ENCODE measurements around the gene PTPN4. TPM values are rescaled to one million over a fixed set of nuclear protein-coding genes. Genes with fewer than 3 reads are reported as not detected.

The PTPN4 gene
- polyA plus RNA-seq (2011; rRNA removed), result 11.8 and 21.2 TPM in 2 replicates
- polyA minus RNA-seq (2011; rRNA and poly(A)+ RNA removed), result 26.3 and 28.9 TPM in 2 replicates

GRCh38 chr2:119759451-119760236 is at the start of gene PTPN4:
Gene PTPN4, plus strand, starts transcription at chr2:119759922. Its CDS starts 49,932 bp downstream, at chr2:119809854.
- peak; percentile 95 for DNase-seq (ENCODE audit: low read depth)
- no peaks in the 10 kb centered on the region for H3K36me3 ChIP-seq (ENCODE audit: control insufficient read depth, insufficient read depth, low read length)
- ChIA-PET CTCF (interaction anchor here (1.0 to 1.6 kb wide), 4 partner anchors 12 to 64 kb away, joined by 3 to 8 read pairs (median 4); no protein-coding TSS in a partner anchor), POLR2A (interaction anchor here (0.7 kb wide), 1 partner anchor 41 kb away, joined by 3 read pairs; no protein-coding TSS in a partner anchor)
- no peak; the same call in 1 of the 2 replicates for TF ChIP-seq CTCF (IDR thresholded peaks at IDR 0.05; ENCODE audit: insufficient read depth, low read depth, low read length)
- no peaks in the 10 kb centered on the region for H3K27me3 ChIP-seq (ENCODE audit: control insufficient read depth, insufficient read depth, low read length)
- peak within 1 kb of the TSS; percentile 65 for H3K4me3 ChIP-seq (ENCODE audit: low read depth, low read length)

GRCh38 chr2:119710281-119710680 is 49.4 kb upstream of the PTPN4 start:
- Histone ChIP-seq H3K27me3 (ENCODE audit: control insufficient read depth, insufficient read depth, low read length) (peaks cover 2% of the 10 kb centered on the region; the same call in 1 of the 2 replicates), H3K4me3 (ENCODE audit: low read depth, low read length) (no peak overlapping the region), H3K36me3 (ENCODE audit: control insufficient read depth, insufficient read depth, low read length) (no peaks in the 10 kb centered on the region)
- ChIA-PET POLR2A (no interaction called here), CTCF (no interaction called here)
- DNase-seq (ENCODE audit: low read depth), result no peak
- no peak for TF ChIP-seq CTCF (IDR thresholded peaks at IDR 0.05; ENCODE audit: insufficient read depth, low read depth, low read length)

- no peak for TF ChIP-seq CTCF (IDR thresholded peaks at IDR 0.05; ENCODE audit: insufficient read depth, low read depth, low read length)
- no peak overlapping the region for H3K4me3 ChIP-seq (ENCODE audit: low read depth, low read length)
- ChIA-PET CTCF (interaction anchor here (5.7 kb wide), 1 partner anchor 8 kb away, joined by 40 read pairs; no protein-coding TSS in a partner anchor), POLR2A (no interaction called here)
- no peak for DNase-seq (ENCODE audit: low read depth)
- H3K36me3 ChIP-seq (ENCODE audit: control insufficient read depth, insufficient read depth, low read length), result no peaks in the 10 kb centered on the region
- H3K27me3 ChIP-seq (ENCODE audit: control insufficient read depth, insufficient read depth, low read length), result peaks cover 2% of the 10 kb centered on the region; the same call in 1 of the 2 replicates
Measured at GRCh38 chr2:119711352-119711751, 48.4 kb upstream of the PTPN4 start.

- no peak overlapping the region for H3K4me3 ChIP-seq (ENCODE audit: low read depth, low read length)
- H3K36me3 ChIP-seq (ENCODE audit: control insufficient read depth, insufficient read depth, low read length), result no peaks in the 10 kb centered on the region
- no peak for TF ChIP-seq CTCF (IDR thresholded peaks at IDR 0.05; ENCODE audit: insufficient read depth, low read depth, low read length)
- DNase-seq (ENCODE audit: low read depth), result no peak
- peaks cover 2% of the 10 kb centered on the region; the same call in 1 of the 2 replicates for H3K27me3 ChIP-seq (ENCODE audit: control insufficient read depth, insufficient read depth, low read length)
- ChIA-PET POLR2A (no interaction called here), CTCF (interaction anchor here (5.7 kb wide), 1 partner anchor 9 kb away, joined by 40 read pairs; no protein-coding TSS in a partner anchor)
Measured at GRCh38 chr2:119712571-119712970, 47.2 kb upstream of the PTPN4 start.

- Histone ChIP-seq H3K36me3 (ENCODE audit: control insufficient read depth, insufficient read depth, low read length) (no peaks in the 10 kb centered on the region), H3K27me3 (ENCODE audit: control insufficient read depth, insufficient read depth, low read length) (peaks cover 2% of the 10 kb centered on the region; the same call in 1 of the 2 replicates), H3K4me3 (ENCODE audit: low read depth, low read length) (no peak overlapping the region)
- DNase-seq (ENCODE audit: low read depth), result no peak
- no peak for TF ChIP-seq CTCF (IDR thresholded peaks at IDR 0.05; ENCODE audit: insufficient read depth, low read depth, low read length)
- ChIA-PET POLR2A (interaction anchor here (0.6 kb wide), 1 partner anchor 14 kb away, joined by 5 read pairs; no protein-coding TSS in a partner anchor), CTCF (interaction anchor here (0.5 to 5.7 kb wide), 3 partner anchors 11 to 245 kb away, joined by 3 to 40 read pairs (median 4); no protein-coding TSS in a partner anchor)
Measured at GRCh38 chr2:119713819-119714490, 45.8 kb upstream of the PTPN4 start.
